Activated CD8-positive, alpha-beta memory T cell treated with anti-CD3 and anti-CD28 coated beads, Interleukin-2, amount 50 U/mL, for 24 hours (primary cell): Measurements from ENCODE around the gene NCK2.

Source experiments
- DNase-seq: peaks from one replicate; pipeline ENCODE4 v3.0.0-alpha.2; 2020; ENCODE audit errors: extremely low read depth

NCK2 gene

DNA sequence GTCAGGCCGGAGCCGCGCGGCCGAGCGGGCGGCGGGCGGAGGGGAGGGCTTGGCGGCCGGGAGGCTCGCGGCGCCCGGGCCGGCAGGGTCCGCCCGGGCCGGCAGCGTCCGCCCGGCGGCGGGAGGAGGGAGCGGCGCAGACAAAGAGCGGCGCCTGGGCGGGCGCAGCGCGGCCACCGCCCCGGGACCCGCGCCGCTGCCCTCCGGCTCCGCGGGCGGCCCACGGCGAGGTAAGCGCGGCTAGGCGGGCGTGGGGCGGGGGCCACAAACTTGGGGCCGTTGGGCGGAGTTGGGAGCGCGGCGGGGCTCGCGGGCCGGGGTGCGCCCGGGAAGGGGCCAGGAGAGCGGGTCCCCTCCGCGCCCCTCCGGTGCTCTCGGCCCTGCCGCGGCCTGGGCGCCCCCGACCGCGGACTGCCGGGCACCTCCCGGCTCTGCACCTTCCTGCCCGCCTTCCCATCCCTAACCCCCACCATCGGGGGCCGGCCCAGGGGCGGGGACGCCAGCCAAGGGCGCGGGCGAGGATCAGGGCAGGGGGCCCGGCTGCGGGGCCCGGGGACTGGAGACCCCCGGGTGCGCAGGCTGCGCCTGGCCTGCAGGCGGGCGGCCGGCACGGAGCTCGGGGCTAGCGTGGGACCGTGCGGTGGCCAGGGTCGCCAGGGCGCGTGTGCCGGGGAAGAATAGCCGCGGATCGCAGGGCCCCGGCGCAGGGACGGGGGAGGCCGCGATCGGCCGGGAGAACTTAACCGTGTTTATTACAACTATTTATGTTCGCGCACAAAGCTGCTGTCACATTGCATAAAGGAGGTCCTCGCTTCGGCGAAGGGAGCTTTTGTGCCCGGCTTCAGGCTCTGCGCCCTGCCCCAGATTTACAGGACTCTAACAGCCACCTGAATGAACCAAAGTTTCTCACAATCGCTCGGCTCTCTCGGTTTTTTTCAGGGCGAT lies at the start of gene NCK2:
Gene NCK2 (plus strand): TSS at position 4 of the 945 bp plus-strand sequence. CDS start 110,152 bp downstream, outside the sequence.
- no peak for DNase-seq

DNA sequence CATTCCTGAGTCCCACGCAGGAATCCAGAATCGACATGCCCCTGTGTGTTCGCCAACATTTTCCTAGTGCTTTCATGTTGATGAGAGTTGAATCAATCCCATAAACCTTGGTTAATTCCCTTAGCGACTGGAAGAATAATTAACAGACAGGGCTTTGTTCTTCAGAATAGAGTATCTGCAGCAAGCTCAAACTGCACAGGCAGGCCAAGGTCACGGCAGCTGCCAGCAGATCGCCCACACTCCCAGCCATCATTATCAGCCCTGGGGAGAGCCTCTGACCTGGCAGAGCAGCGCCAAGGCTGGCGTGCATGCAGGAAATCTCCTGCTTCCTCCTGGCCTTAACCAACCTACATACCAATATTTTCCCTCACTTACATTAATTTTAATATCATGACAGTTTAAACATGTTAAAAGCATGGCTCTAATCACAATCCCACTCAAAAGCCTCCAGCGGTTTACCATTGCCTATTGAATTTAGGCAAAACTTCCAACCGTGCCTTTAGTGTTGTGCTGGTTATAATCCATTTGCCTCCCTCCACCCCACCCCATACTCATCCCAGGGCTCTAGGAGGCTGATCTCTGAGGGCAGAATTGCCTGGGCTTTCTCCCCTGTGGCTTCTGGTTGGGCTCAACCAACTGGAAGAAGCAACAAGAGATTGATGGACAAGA lies 46.8 kb upstream of the NCK2 start:
- DNase-seq: no peak

GRCh38 chr2:105698820-105699219 lies 45.9 kb upstream of the NCK2 start:
- DNase-seq: no peak

DNA sequence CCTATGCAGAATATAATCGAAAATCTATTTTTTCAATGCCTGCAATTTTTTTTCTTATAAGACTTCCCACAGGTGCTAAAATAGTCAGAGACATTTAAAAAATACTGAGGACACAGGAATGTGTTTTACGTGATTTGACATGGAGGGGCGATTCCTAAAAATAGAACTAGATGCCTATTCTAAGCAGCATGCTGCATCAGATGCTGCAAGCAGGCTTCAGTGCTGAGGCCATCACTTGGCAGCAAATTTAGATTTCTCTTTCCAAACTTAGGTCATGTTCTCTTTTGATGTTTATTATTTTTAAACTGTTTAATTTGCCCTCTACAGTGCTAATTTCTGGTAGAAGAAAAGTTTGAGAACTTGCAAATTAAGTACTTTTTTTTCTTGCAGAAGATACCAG lies 43.7 kb upstream of the NCK2 start:
- no peak for DNase-seq

GRCh38 chr2:105708697-105709096 lies 36.0 kb upstream of the NCK2 start:
- DNase-seq: no peak

- no peak for DNase-seq
Observed at GRCh38 chr2:105711394-105711793, 33.3 kb upstream of the NCK2 start.

- no peak for DNase-seq
Observed at GRCh38 chr2:105712166-105712915, 32.4 kb upstream of the NCK2 start.

GRCh38 chr2:105712981-105713596 lies 31.6 kb upstream of the NCK2 start:
- no peak for DNase-seq

- no peak for DNase-seq
Observed at GRCh38 chr2:105714141-105714540, 30.6 kb upstream of the NCK2 start.

- no peak for DNase-seq
Observed at GRCh38 chr2:105718846-105719481, 25.7 kb upstream of the NCK2 start.

GRCh38 chr2:105721991-105722511 lies 22.7 kb upstream of the NCK2 start:
- DNase-seq: no peak

DNA sequence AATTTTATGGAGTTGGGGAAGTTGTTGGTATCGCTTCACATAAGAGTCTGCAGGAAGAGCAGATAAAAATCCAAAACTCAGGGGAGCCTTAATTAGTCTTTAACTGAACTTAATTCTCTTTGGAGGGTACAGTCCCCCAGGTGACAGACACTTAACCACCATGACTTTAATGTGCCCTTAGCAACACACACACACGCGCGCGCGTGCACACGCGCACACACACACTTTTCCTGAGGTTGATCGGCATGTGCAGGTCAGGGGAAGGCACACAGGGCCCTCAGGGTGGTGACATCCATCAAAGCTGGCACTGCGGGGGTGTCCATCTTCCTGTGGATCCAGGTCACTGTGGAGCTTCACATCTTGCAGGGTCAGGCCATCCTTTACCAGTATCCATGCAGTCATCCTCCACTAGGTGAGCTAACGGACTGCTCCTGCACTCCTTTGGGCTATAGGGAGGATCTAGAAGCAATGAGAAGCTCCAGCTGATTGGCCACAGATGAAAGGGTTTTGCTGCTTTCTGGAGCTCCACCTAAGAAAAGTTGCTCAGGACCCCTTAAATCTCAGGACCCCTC lies 21.9 kb upstream of the NCK2 start:
- no peak for DNase-seq

GRCh38 chr2:105723431-105723830 lies 21.3 kb upstream of the NCK2 start:
- no peak for DNase-seq

DNA sequence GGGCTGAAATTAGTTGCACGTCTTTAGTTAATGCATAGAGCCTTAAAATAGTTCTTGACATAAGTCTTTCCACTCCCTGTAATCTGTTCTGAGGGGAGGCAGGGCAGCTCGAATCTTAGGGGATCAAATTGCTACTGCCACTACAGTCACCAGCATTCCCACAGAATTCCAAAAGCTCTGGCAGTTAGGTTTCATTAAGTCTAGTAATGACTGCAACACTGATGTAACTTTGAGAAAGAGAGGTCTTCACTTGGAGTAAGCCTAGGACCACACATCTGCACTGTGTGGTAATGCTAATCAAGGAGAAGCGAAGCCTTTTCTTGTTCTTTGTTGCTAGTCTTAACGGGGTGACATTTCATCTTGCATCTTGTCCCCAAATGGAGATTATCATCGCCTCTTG lies 19.3 kb upstream of the NCK2 start:
- DNase-seq: no peak

- no peak for DNase-seq
Observed at GRCh38 chr2:105730170-105730569, 14.5 kb upstream of the NCK2 start.

DNA sequence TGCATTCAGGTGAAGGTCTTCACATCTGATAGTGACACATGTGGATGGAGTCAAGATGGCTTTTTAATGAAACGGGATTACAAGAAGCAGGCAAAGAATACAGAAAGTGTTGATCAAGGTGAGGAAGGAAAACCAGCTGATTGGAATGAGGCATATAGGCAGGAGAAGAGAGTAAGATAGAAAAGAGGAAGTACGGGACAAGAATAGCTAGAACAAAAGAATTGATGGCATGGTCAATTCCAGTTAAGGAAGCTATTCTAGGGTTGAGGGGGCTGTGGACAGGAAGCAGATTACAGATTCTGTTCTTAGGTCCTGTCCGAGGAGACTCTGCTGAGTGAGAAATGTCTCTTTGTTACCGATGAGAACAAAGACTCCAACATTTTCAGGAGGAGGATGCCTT lies 13.2 kb upstream of the NCK2 start:
- DNase-seq: no peak

GRCh38 chr2:105732101-105732500 lies 12.6 kb upstream of the NCK2 start:
- DNase-seq: no peak

DNA sequence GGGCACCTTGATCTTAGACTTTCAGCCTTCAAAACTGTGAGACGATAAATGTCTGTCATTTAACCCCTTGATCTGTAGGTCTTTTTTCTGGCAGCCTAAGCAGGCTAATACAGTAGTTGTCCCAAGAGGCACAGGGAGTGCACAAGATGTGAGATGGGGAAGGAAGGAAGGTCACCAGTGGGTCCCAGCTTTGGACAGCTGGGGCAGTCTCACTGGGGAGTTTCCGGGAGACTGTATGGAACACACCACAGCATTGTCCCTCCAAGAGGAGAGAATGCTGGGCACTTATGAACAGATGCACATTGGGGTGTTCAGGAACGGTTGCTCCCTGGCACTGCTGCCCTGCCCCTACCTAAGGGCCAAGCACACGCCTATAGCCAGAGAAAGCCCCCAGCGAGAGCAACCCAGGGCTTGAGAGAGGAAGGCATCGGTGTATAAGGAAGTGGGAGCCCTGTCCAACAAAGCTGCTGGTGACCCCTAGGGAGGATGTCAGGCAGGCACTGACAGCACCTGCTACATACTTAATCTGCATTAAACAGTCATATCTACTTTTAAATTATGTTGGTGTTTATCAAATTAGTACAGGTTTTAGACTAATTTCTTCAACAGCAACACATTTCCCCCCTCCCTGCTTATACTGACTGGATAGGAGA lies 11.6 kb upstream of the NCK2 start:
- DNase-seq: no peak

- no peak for DNase-seq
Observed at GRCh38 chr2:105733875-105734274, 10.8 kb upstream of the NCK2 start.
